IMR-90 (cell line): ENCODE measurements around the gene ACACB. TPM values are rescaled to one million over a fixed set of nuclear protein-coding genes. Genes with fewer than 3 reads are reported as not detected.

Source experiments
- ATAC-seq: fragments of 200-7000 bp; cut with Tn5 transposase; 2 replicates; pipeline ENCODE4 v1.9.1; 2020; ENCODE audit warnings: low read depth, mild to moderate bottlenecking, moderate library complexity
- BruUV-seq: library from RNA; stranded (reverse); fragments of 400-500 nt; replicated peaks from 2 replicates; lab custom pipeline; 2021; lab: Mats Ljungman, UMichigan
- CTCF ChIA-PET: fragments of 300-600 bp; formaldehyde crosslinking; extraction: SDS; loops from one replicate; lab custom pipeline; 2021; ENCODE audit warnings: antibody characterized with exemption; lab: Yijun Ruan, JAX
- POLR2A ChIA-PET: fragments of 300-600 bp; sonication (Branson Sonifier 250); formaldehyde crosslinking; loops from one replicate; lab custom pipeline; 2022; ENCODE audit warnings: antibody characterized with exemption; ENCODE audit not compliant: unreplicated experiment; lab: Charles Lee
- DNase-seq: peaks from one replicate; pipeline ENCODE4 v3.0.0; 2013
- H2AFZ ChIP-seq: replicated peaks from 2 replicates; pipeline ENCODE3; 2013; ENCODE audit warnings: low read length, mild to moderate bottlenecking; ENCODE audit not compliant: poor library complexity
- H2AK5ac ChIP-seq: 2 replicates; pipeline ENCODE4 v1.6.1; 2013; ENCODE audit warnings: low read depth, low read length, inconsistent platforms
- H2AK9ac ChIP-seq: replicated peaks from 2 replicates; pipeline ENCODE3; 2013; ENCODE audit warnings: mild to moderate bottlenecking, low read depth, low read length, moderate library complexity; ENCODE audit not compliant: poor library complexity
- H2BK120ac ChIP-seq: 2 replicates; pipeline ENCODE4 v1.6.1; 2013; ENCODE audit warnings: low read depth, low read length, inconsistent platforms
- H2BK15ac ChIP-seq: 3 replicates; pipeline ENCODE4 v1.6.1; 2013; ENCODE audit warnings: low read depth, low read length, inconsistent platforms
- H2BK20ac ChIP-seq: 2 replicates; pipeline ENCODE4 v1.6.1; 2013; ENCODE audit warnings: low read depth, mild to moderate bottlenecking, inconsistent platforms, low read length, moderate library complexity
- H2BK5ac ChIP-seq: 2 replicates; pipeline ENCODE4 v1.6.1; 2013; ENCODE audit warnings: mild to moderate bottlenecking, low read depth, low read length, inconsistent platforms; ENCODE audit not compliant: poor library complexity, severe bottlenecking
- H3K14ac ChIP-seq: replicated peaks from 2 replicates; pipeline ENCODE4 v1.6.1; 2013; ENCODE audit warnings: low read depth, low read length, inconsistent platforms
- H3K18ac ChIP-seq: 2 replicates; pipeline ENCODE4 v1.6.1; 2013; ENCODE audit warnings: low read depth, low read length, control low read depth
- H3K23ac ChIP-seq: 2 replicates; pipeline ENCODE4 v1.6.1; 2013; ENCODE audit warnings: low read depth, low read length, inconsistent platforms
- H3K27ac ChIP-seq: 2 replicates; pipeline ENCODE4 v1.5.1; 2013; ENCODE audit warnings: mild to moderate bottlenecking, control low read depth, low read length; ENCODE audit not compliant: insufficient read depth
- H3K27me3 ChIP-seq: 2 replicates; pipeline ENCODE4 v1.6.1; 2013; ENCODE audit warnings: low read length; ENCODE audit not compliant: control insufficient read depth, insufficient read depth
- H3K36me3 ChIP-seq: 2 replicates; pipeline ENCODE4 v1.6.1; 2013; ENCODE audit warnings: low read length, mixed read lengths; ENCODE audit not compliant: control insufficient read depth, insufficient read depth
- H3K4ac ChIP-seq: 2 replicates; pipeline ENCODE4 v1.6.1; 2013; ENCODE audit warnings: low read depth, low read length, inconsistent platforms
- H3K4me1 ChIP-seq: 2 replicates; pipeline ENCODE4 v1.6.1; 2013; ENCODE audit warnings: low read length, mixed read lengths; ENCODE audit not compliant: control insufficient read depth, insufficient read depth
- H3K4me2 ChIP-seq: 2 replicates; pipeline ENCODE4 v1.6.1; 2013; ENCODE audit warnings: low read depth, mild to moderate bottlenecking, control low read depth, low read length, moderate library complexity
- H3K4me3 ChIP-seq: 2 replicates; pipeline ENCODE4 v1.5.1; 2013; ENCODE audit warnings: low read depth, mild to moderate bottlenecking, control low read depth, low read length, moderate library complexity; ENCODE audit not compliant: insufficient read depth
- H3K56ac ChIP-seq: 2 replicates; pipeline ENCODE4 v1.6.1; 2013; ENCODE audit warnings: low read length, inconsistent platforms; ENCODE audit not compliant: insufficient read depth; ENCODE audit errors: extremely low read depth
- H3K79me1 ChIP-seq, 2 experiments: 2 replicates each; pipeline ENCODE4 v1.6.1; 2013; ENCODE audit warnings: low read length in 2 of 2, inconsistent platforms in 1 of 2, low read depth in 1 of 2
- H3K9ac ChIP-seq: 2 replicates; pipeline ENCODE4 v1.6.1; 2013; ENCODE audit warnings: low read depth, low read length, control low read depth
- H3K9me1 ChIP-seq: 2 replicates; pipeline ENCODE4 v1.6.1; 2013; ENCODE audit warnings: low read length, inconsistent platforms; ENCODE audit not compliant: insufficient read depth
- H3K9me3 ChIP-seq: 2 replicates; pipeline ENCODE4 v1.6.1; 2013; ENCODE audit warnings: low read length; ENCODE audit not compliant: control insufficient read depth, insufficient read depth
- H4K20me1 ChIP-seq: 2 replicates; pipeline ENCODE4 v1.6.1; 2013; ENCODE audit warnings: low read length, inconsistent platforms; ENCODE audit not compliant: insufficient read depth
- H4K5ac ChIP-seq: 2 replicates; pipeline ENCODE4 v1.6.1; 2013; ENCODE audit warnings: mild to moderate bottlenecking, low read depth, low read length, control low read depth
- H4K8ac ChIP-seq, 2 experiments: 2 replicates each; pipeline ENCODE4 v1.6.1; 2013; ENCODE audit warnings: low read depth in 2 of 2, low read length in 2 of 2, control low read depth in 1 of 2, inconsistent platforms in 1 of 2
- H4K91ac ChIP-seq: 2 replicates; pipeline ENCODE4 v1.6.1; 2013; ENCODE audit warnings: low read depth, low read length, inconsistent platforms; ENCODE audit not compliant: insufficient read depth
- BHLHE40 ChIP-seq: fragments of 150-350 bp; IDR thresholded peaks from 2 replicates; pipeline ENCODE4 v1.6.1; 2016; ENCODE audit warnings: mild to moderate bottlenecking, low read depth, low read length
- WGBS, 2 experiments: methylation state at CpG; one replicate each; pipeline versions ENCODE4 v1.1.5 to v1.1.7; 2013; ENCODE audit warnings: missing lambda C conversion rate in 2 of 2; ENCODE audit not compliant: insufficient read length in 1 of 2; ENCODE audit errors: extremely low coverage in 2 of 2; 5-methylcytosine and 5-hydroxymethylcytosine counted together
- dilution Hi-C: fragments of 300-500 bp; cut with HindIII; formaldehyde crosslinking; loops from one replicate; pipeline ENCODE4 v1.14.3; 2018; ENCODE audit warnings: low sequenced_read_pairs; ENCODE audit not compliant: unreplicated experiment
- in situ Hi-C: fragments of 300-500 bp; cut with MboI; formaldehyde crosslinking; loops from 3 replicates; pipeline ENCODE4 v1.14.3; 2019; ENCODE audit warnings: low sequenced_read_pairs, inconsistent platforms, mixed read lengths
- intact Hi-C: fragments of 100-400 bp; cut with micrococcal nuclease; formaldehyde crosslinking; loops from 2 replicates; pipeline ENCODE4 v1.10.0; 2022
- polyA plus RNA-seq, 3 experiments: library from polyadenylated mRNA; depleted of rRNA; stranded (reverse); fragments of >200 nt; gene quantifications; 2 replicates each; pipeline ENCODE4 v1.2.3, GENCODE V29; 2012; ENCODE audit warnings: low replicate concordance in 1 of 3
- total RNA-seq: library from RNA; depleted of rRNA; stranded (reverse); fragments of >200 nt; gene quantifications from 2 replicates; pipeline ENCODE4 v1.2.3, GENCODE V29; 2012

ACACB gene
- total and polyA plus RNA-seq, 2 of the 4 experiments (the other 2 are of a cell fraction) = 2.0 to 2.1 TPM

DNA sequence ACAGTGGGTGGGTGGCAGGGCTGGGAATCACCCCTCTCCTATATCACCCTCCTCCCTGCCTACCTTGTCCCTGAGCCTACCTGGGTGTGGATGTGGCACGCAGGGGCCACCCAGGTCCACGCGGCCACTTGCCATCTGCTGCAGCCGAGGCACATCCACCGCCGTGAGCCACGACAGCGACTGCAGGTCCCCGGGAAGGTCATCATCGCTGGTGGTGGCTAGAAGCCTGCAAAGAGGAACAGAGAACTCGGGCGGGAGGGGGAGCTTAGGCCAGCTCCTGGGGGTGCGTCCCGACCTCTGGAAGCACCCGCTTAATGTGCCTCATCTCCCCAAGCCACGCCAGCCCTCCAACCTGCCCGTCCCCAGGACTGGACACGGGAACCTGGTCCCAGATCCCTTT lies 173.7 kb downstream of the ACACB start:
- Histone ChIP-seq H3K9me1 (no peaks in the 10 kb centered on the region), H3K79me1 (no peaks in the 10 kb centered on the region), H2BK15ac (no peak overlapping the region), H2BK120ac (no peak overlapping the region), H3K4me2 (no peak overlapping the region), H3K23ac (no peak overlapping the region), H4K91ac (no peak overlapping the region), H3K36me3 (no peaks in the 10 kb centered on the region), H3K9ac (no peak overlapping the region), H2BK20ac (no peak overlapping the region), H3K56ac (no peak overlapping the region), H2AK9ac (no peak overlapping the region), H3K4me3 (no peak overlapping the region), H3K4ac (no peak overlapping the region), H3K4me1 (no peaks in the 10 kb centered on the region), H3K27ac (no peak overlapping the region), H3K9me3 (no peaks in the 10 kb centered on the region), H3K27me3 (peaks cover 11% of the 10 kb centered on the region; the same call in 1 of the 2 replicates), H4K8ac (no peak overlapping the region), H2AK5ac (no peak overlapping the region), H3K18ac (no peak overlapping the region), H3K14ac (no peak overlapping the region), H4K20me1 (no peaks in the 10 kb centered on the region), H4K5ac (no peak overlapping the region), H2AFZ (no peak overlapping the region), H2BK5ac (no peak overlapping the region)
- WGBS, 2 experiments = 85% methylated on average over 15 of the region's 18 CpGs; no CpG with 5 or more reads in 1 of the 2 experiments
- ChIA-PET CTCF (no interaction called here), POLR2A (no interaction called here)
- dilution Hi-C loops (no loop called here), intact Hi-C loops (no loop called here), in situ Hi-C loops (no loop called here)
- ATAC-seq (no peak), DNase-seq (no peak)
- no peak for TF ChIP-seq BHLHE40
- no TSS peak for BruUV-seq
